Activated naive CD4-positive, alpha-beta T cell treated with anti-CD3 and anti-CD28 coated beads for 36 hours (primary cell): ENCODE results near the gene GNAO1. TPM values are rescaled to one million over a fixed set of nuclear protein-coding genes. Genes with fewer than 3 reads are reported as not detected.

ENCODE experiments used
- CTCF ChIA-PET: fragments of 350-600 bp; sonication (Branson Sonifier 250); formaldehyde crosslinking; loops from one replicate; lab custom pipeline; 2021; ENCODE audit warnings: antibody characterized with exemption; lab: Charles Lee
- DNase-seq: peaks from one replicate; pipeline ENCODE4 v3.0.0-alpha.2; 2020
- H3K27ac Mint-ChIP-seq: one replicate; pipeline ENCODE4 v1.8.0; 2021; ENCODE audit warnings: mild to moderate bottlenecking, mixed read lengths
- H3K27me3 Mint-ChIP-seq: one replicate; pipeline ENCODE4 v1.8.0; 2021; ENCODE audit warnings: low read depth, mixed read lengths
- H3K36me3 Mint-ChIP-seq: one replicate; pipeline ENCODE4 v1.8.0; 2021; ENCODE audit warnings: low read depth, mixed read lengths
- H3K4me1 Mint-ChIP-seq: one replicate; pipeline ENCODE4 v1.8.0; 2021; ENCODE audit warnings: low read depth, mixed read lengths
- H3K4me3 Mint-ChIP-seq: one replicate; pipeline ENCODE4 v1.8.0; 2021; ENCODE audit warnings: mild to moderate bottlenecking, moderate library complexity, mixed read lengths
- H3K9me3 Mint-ChIP-seq: one replicate; pipeline ENCODE4 v1.8.0; 2021; ENCODE audit warnings: mixed read lengths
- intact Hi-C: fragments of 100-400 bp; cut with micrococcal nuclease; formaldehyde crosslinking; loops from one replicate; pipeline ENCODE4 v1.15.1; 2023
- total RNA-seq, 2 experiments: library from RNA; stranded (reverse); gene quantifications; one replicate each; pipeline ENCODE4 v1.2.3, GENCODE V29; 2021

Gene GNAO1
- total RNA-seq, 2 experiments from 2014 or later: 0.25 to 0.50 TPM

DNA sequence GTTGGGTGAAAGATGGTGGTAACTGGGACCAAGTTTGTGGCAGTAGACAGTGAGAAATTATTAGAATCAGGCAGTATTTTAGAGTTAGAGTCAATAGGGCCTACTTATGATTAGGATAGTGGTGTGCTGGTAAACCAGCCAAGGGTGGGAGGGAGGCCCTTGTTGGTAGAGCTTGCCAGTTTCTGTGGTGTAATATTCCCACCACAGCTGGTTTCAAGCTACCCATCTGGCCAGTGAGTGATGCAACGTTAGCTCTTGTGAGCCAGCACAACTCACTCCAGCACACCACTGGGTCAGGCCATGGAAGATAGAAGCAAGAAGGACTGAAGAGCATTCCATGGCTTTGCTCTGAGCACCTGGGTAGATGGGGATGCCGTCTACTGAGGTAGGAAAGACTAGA, 34.9 kb downstream of the GNAO1 start:
- H3K27ac Mint-ChIP-seq: no peak overlapping the region

DNA sequence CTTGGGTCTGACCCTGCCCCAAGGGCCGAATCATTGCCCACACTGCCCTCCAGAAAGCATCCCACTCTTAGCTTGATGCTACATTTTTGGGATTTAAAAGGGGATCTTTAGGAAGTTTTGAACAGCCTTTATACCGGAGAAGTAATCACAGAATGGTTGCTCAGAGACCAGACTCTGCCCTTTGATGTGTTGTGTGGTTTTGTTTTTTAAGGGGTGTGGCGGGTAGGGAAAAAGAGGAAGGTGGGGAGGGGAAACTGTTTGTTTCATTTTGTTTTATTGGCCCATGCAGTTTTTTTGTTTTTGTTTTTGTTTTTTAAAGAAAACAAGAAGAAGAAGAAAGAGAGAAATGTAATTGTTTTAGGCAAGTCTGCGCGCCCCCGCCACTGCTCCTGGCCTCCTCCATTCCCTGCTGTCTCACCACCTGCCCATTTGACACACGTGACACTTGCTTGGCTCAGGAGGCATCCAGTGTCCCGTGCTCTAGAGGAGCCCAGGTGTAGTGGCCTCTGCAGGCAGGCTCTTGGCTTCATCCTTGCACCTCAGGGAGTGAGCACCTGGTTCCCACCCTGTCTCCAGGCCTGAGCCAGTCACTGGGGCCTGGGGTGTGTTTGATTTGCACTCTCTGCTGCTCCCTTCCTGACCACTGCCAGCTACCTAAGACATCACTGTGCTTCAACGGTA, 35.7 kb downstream of the GNAO1 start:
- intact Hi-C loops: no loop called here
- CTCF ChIA-PET: interaction anchor here (0.6 kb wide), 1 partner anchor 164 kb away, joined by 3 read pairs; no protein-coding TSS in a partner anchor
- no peaks in the 10 kb centered on the region for H3K36me3 Mint-ChIP-seq
- no peak overlapping the region for H3K27ac Mint-ChIP-seq
- H3K4me3 Mint-ChIP-seq: no peak overlapping the region
- no peaks in the 10 kb centered on the region for H3K9me3 Mint-ChIP-seq
- no peak for DNase-seq
- H3K27me3 Mint-ChIP-seq: peaks cover 2% of the 10 kb centered on the region
- peaks cover 17% of the 10 kb centered on the region for H3K4me1 Mint-ChIP-seq

More for the DNA sequence above, 34.9 kb downstream of the GNAO1 start:
- Mint-ChIP-seq H3K9me3 (no peaks in the 10 kb centered on the region), H3K4me3 (no peak overlapping the region), H3K36me3 (no peaks in the 10 kb centered on the region), H3K27me3 (peaks cover under 1% of the 10 kb centered on the region), H3K4me1 (peaks cover 17% of the 10 kb centered on the region)
- CTCF ChIA-PET: no interaction called here
- intact Hi-C loops: no loop called here
- no peak for DNase-seq

DNA sequence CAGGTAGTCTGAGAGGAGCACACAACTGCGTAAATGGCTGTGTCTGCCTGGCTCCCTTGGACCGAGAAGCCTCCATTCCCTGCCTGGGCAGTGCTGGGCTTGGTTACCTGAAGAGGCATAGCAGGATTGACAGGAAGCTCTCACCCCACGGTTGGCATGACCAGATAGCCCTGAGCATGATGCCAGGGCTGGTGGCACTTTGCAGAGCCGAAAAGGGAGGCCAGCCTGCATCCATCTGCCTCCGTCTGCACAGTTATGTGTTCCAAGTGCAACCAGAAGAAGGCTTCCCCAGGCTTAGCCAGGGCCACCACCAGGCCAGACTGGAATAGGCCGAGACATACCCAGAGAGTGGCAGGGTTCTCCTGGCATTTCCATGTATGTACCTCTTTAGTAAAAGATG, 36.6 kb downstream of the GNAO1 start:
- DNase-seq: no peak
- peaks cover 17% of the 10 kb centered on the region for H3K4me1 Mint-ChIP-seq
- H3K27me3 Mint-ChIP-seq: peaks cover 2% of the 10 kb centered on the region
- intact Hi-C loops: no loop called here
- no peaks in the 10 kb centered on the region for H3K36me3 Mint-ChIP-seq
- no peak overlapping the region for H3K4me3 Mint-ChIP-seq
- H3K27ac Mint-ChIP-seq: no peak overlapping the region
- CTCF ChIA-PET: no interaction called here
- no peaks in the 10 kb centered on the region for H3K9me3 Mint-ChIP-seq

DNA sequence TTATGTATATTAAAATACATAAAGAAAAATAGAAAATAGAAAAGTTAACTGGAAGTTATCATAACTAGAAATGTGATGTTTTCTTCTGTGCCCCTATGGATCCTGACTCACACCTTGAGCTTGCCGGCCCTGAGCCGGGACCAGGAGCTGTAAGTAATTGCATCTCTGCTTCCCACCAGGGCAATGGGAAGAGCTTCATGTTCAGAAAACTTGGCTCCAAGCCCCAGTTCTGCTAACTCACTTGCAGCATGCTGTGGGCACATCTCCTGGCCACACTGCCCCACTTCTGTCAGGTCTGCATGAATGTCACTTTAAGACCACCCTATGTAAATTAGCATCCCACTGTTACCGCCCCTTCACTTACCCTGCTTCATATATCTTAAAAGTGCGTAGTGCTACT, 37.2 kb downstream of the GNAO1 start:
- CTCF ChIA-PET: no interaction called here
- Mint-ChIP-seq H3K27ac (no peak overlapping the region), H3K4me3 (no peak overlapping the region), H3K27me3 (peaks cover 2% of the 10 kb centered on the region), H3K9me3 (no peaks in the 10 kb centered on the region), H3K36me3 (no peaks in the 10 kb centered on the region), H3K4me1 (peaks cover 17% of the 10 kb centered on the region)
- intact Hi-C loops: no loop called here
- DNase-seq: no peak

DNA sequence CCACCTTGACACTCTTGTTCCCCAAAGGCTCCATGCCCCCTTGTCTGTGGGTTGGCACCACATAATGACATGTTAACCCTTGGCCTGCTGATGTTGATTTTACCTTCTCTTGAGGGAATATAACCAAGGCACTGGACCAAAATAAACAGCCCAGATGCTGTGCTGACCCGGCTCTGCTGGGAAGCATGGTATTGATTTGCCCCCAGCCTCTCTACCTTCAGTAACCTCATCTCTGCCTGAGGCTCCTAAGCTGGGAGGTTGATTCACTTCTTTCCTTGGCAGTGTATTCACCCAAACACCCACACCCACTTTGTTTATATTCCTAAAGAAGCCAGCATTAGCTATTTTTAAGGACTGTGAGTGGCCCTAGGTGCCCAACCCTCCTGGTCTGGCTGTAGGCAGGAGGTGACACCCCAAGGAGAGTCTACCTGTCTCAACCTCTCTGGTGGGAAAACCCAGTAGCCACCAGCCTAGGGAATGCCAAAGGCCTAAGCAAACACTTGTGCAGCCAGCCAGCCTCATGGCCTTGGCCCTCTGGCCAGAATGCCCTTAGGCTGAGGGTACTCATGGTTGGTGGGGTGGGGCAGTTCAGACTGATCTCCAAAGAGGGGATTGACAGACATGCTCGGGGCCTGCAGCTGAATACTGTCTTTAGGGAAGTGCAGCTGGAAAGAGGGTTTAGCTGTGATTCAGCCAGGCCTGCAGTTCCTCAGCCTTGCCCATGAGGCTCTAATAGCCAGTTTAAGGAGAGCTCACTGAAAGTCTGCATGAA, 42.7 kb downstream of the GNAO1 start:
- H3K27me3 Mint-ChIP-seq: peaks cover 2% of the 10 kb centered on the region
- no peak overlapping the region for H3K27ac Mint-ChIP-seq
- intact Hi-C loops: no loop called here
- no peak overlapping the region for H3K4me3 Mint-ChIP-seq
- no peaks in the 10 kb centered on the region for H3K4me1 Mint-ChIP-seq
- H3K9me3 Mint-ChIP-seq: no peaks in the 10 kb centered on the region
- CTCF ChIA-PET: no interaction called here
- no peaks in the 10 kb centered on the region for H3K36me3 Mint-ChIP-seq
- no peak for DNase-seq

DNA sequence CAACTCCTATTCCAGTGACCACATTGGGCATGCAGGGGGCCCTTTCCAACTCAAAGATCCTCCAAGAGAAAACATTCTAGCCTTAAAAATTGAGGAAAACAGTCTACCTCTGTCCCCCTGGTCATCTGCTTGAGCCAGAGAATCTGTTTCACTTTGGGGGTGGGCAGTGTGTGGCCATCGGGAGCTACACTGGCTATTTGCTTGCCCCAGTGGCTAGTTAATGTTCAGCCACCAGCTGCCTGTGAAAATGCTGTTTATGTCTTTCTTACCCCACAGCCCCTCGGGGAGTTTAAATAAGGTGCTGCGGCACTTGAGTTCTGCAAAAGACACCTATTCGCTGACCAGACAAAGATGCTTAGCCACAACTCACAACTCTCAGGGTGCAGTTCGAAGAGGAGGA, 43.4 kb downstream of the GNAO1 start:
- H3K4me3 Mint-ChIP-seq: no peak overlapping the region
- no peaks in the 10 kb centered on the region for H3K36me3 Mint-ChIP-seq
- CTCF ChIA-PET: no interaction called here
- intact Hi-C loops: no loop called here
- no peaks in the 10 kb centered on the region for H3K4me1 Mint-ChIP-seq
- peaks cover 2% of the 10 kb centered on the region for H3K27me3 Mint-ChIP-seq
- H3K9me3 Mint-ChIP-seq: no peaks in the 10 kb centered on the region
- no peak overlapping the region for H3K27ac Mint-ChIP-seq
- no peak for DNase-seq

DNA sequence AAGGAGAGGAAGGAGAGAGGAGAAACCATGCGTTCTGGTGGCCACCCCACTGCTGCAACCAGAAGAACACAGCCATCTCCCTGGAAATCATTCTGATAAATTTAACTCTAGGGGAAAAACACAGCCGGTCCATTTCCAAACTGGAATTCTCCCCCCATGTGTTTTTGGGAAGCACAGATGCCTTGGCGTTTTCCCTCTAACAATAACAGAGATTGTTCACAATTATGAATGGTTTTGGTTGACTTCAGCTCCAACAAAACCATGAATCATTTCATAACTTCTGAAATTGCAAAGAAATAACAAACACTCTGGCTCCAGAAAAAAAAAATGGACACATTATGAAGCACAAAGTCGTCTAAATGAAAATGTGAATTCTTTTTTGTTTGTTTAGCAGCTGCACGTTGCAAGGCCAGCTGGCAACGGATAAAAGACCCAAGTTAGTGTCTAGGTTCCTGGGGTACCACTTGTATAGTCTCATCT, 46.2 kb downstream of the GNAO1 start:
- Mint-ChIP-seq H3K27me3 (no peaks in the 10 kb centered on the region), H3K9me3 (no peaks in the 10 kb centered on the region), H3K27ac (no peak overlapping the region), H3K4me1 (no peaks in the 10 kb centered on the region), H3K36me3 (no peaks in the 10 kb centered on the region), H3K4me3 (no peak overlapping the region)
- CTCF ChIA-PET: no interaction called here
- intact Hi-C loops: no loop called here
- DNase-seq: no peak

DNA sequence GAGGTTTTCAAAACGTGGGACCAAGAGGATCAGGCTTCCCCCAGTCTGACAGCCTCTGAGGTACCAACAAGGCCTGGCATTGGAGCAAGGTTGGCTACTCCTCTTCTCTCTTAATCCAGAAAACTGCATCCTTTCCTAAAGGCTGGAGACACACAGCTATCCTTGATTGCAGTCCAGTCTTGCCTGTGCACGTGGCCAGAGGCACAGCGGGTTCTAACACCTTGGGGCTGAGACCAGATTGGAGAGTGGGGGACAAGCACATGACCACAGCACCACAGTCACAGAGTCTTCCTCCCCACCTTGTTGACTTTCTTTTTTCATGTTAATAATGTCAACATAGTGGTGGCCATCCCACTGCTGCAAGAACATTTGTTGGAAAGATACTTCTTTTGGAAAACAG, 46.9 kb downstream of the GNAO1 start:
- DNase-seq: no peak
- Mint-ChIP-seq H3K4me3 (no peak overlapping the region), H3K9me3 (no peaks in the 10 kb centered on the region), H3K27me3 (no peaks in the 10 kb centered on the region), H3K4me1 (no peaks in the 10 kb centered on the region), H3K27ac (no peak overlapping the region), H3K36me3 (no peaks in the 10 kb centered on the region)
- intact Hi-C loops: no loop called here
- CTCF ChIA-PET: no interaction called here

DNA sequence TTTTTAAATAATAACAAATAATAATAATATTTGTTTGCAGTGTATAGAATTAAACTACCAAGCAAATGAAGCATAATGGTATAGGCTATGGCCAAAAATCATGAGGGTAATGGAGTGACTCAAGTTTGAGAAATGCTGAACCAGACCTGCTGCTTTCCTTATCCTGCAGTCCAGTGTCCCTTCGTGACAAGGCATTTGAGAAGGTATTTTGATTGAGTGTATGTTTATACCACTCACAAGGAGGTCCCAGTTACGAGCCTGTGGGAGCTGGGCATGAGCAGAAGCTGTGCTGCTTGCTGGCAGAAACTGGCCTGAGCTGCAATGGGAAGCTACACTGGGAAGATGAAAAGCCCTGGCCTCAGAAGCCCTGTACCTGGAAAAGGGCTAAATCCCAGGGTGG, 50.3 kb downstream of the GNAO1 start:
- Mint-ChIP-seq H3K27me3 (no peaks in the 10 kb centered on the region), H3K9me3 (no peaks in the 10 kb centered on the region), H3K36me3 (no peaks in the 10 kb centered on the region), H3K4me3 (no peak overlapping the region), H3K4me1 (no peaks in the 10 kb centered on the region), H3K27ac (no peak overlapping the region)
- CTCF ChIA-PET: no interaction called here
- intact Hi-C loops: no loop called here
- DNase-seq: no peak

DNA sequence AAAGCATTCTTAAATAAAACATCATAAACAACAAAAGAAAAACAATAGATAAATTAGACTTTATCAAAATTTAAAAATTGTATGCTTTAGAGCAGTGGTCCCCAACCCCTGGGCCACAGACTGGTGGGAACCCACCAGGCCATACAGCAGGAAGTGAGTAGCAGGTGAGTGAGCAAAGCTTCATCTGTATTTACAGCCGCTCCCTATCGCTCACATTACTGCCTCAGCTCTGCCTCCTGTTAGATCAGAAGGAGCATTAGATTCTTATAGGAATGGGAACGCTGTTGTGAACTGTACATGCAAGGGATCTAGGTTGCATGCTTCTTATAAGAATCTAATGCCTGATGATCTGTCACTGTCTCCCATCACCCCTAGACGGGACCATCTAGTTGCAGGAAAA, 51.5 kb downstream of the GNAO1 start:
- no peak for DNase-seq
- Mint-ChIP-seq H3K36me3 (no peaks in the 10 kb centered on the region), H3K9me3 (no peaks in the 10 kb centered on the region), H3K4me1 (no peaks in the 10 kb centered on the region), H3K27ac (no peak overlapping the region), H3K4me3 (no peak overlapping the region), H3K27me3 (no peaks in the 10 kb centered on the region)
- CTCF ChIA-PET: no interaction called here
- intact Hi-C loops: no loop called here

DNA sequence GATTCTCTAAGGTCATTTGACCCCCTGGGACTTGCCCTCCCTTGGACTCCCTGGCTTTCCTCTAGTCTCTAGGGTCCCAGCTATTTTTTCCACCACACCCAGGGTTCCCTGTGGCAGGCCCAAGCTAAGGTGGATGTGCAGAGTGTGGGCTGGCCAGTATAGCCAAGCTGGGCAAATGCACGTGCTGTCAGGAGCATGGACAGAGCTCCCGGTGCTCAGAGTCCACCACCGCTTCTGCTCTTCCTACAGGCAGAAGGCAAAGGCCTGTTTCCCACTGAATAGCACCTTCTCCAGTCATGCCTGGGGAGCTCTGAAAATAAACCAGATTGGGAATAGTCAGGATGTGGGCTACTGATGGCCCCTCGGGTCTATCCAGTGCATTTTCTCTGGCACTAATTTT, 53.3 kb downstream of the GNAO1 start:
- intact Hi-C loops: no loop called here
- Mint-ChIP-seq H3K27me3 (no peaks in the 10 kb centered on the region), H3K4me1 (no peaks in the 10 kb centered on the region), H3K36me3 (no peaks in the 10 kb centered on the region), H3K4me3 (no peak overlapping the region), H3K9me3 (no peaks in the 10 kb centered on the region), H3K27ac (no peak overlapping the region)
- no peak for DNase-seq
- CTCF ChIA-PET: no interaction called here

DNA sequence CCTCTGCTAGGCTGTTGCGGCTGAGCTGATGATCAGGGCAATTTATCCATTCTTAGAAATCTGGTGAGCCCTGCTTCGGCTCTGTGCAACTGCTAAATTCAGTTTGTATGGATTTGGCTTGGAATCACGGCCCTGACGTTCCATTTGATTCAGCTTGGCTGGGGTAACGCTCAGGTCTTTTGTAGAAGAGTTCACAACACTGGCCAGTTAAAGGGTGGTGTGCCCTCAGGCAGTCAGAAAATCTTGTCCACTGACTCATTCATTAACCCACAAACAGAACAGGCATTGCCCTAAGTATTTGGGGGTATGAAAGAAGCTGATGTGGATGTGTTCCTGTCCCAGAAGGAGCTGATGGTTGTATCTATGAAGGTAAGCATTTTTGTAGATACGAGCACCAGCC, 53.9 kb downstream of the GNAO1 start:
- H3K4me1 Mint-ChIP-seq: no peaks in the 10 kb centered on the region
- DNase-seq: no peak
- no peak overlapping the region for H3K4me3 Mint-ChIP-seq
- intact Hi-C loops: no loop called here
- no peaks in the 10 kb centered on the region for H3K9me3 Mint-ChIP-seq
- no peaks in the 10 kb centered on the region for H3K36me3 Mint-ChIP-seq
- no peak overlapping the region for H3K27ac Mint-ChIP-seq
- H3K27me3 Mint-ChIP-seq: no peaks in the 10 kb centered on the region
- CTCF ChIA-PET: no interaction called here
